Heart right ventricle (tissue), 16 donors: ENCODE data around the gene IGSF21. TPM values are rescaled to one million over a fixed set of nuclear protein-coding genes. Genes with fewer than 3 reads are reported as not detected.

Source experiments
- ATAC-seq, 8 donors: fragments of 200-7000 bp; cut with Tn5 transposase; one replicate each; pipeline ENCODE4 v1.9.1; 2020; ENCODE audit warnings: mild to moderate bottlenecking in 8 of 8, moderate library complexity in 8 of 8, moderate number of reproducible peaks in 1 of 8
- DNase-seq, 2 donors: peaks; one replicate each; pipeline ENCODE4 v3.0.0-alpha.2; 2020
- H3K27ac ChIP-seq, 10 donors: fragments of 200-600 bp; sonication (generic) in 2 of 10; one replicate each; pipeline versions ENCODE4 v1.5.0 to v1.8.0; 2020 to 2022; ENCODE audit warnings: mild to moderate bottlenecking in 3 of 10
- H3K27me3 ChIP-seq, 7 donors: fragments of 200-600 bp; one replicate each; pipeline ENCODE4 v1.8.0; 2021 to 2022; ENCODE audit warnings: mild to moderate bottlenecking in 2 of 7
- H3K36me3 ChIP-seq, 9 donors: fragments of 200-600 bp; sonication (generic) in 1 of 9; one replicate each; pipeline versions ENCODE4 v1.5.0 to v1.8.0; 2020 to 2022; ENCODE audit warnings: mild to moderate bottlenecking in 2 of 9
- H3K4me1 ChIP-seq, 9 donors: fragments of 200-600 bp; sonication (generic) in 1 of 9; one replicate each; pipeline versions ENCODE4 v1.5.0 to v1.8.0; 2020 to 2022; ENCODE audit warnings: mild to moderate bottlenecking in 4 of 9
- H3K4me3 ChIP-seq, 10 donors: fragments of 200-600 bp; sonication (generic) in 2 of 10; one replicate each; pipeline versions ENCODE4 v1.5.0 to v1.8.0; 2020 to 2022; ENCODE audit warnings: mild to moderate bottlenecking in 7 of 10, moderate library complexity in 2 of 10
- H3K9me3 ChIP-seq, 11 donors: fragments of 200-600 bp in 10 of 11; sonication (generic) in 2 of 11; one replicate each; pipeline versions ENCODE4 v1.5.0 to v1.8.0; 2013 to 2022; ENCODE audit warnings: mild to moderate bottlenecking in 2 of 11, control low read depth in 1 of 11, moderate library complexity in 1 of 11
- WGBS, 2 donors: extraction: QIAGEN DNeasy Blood & Tissue Kit; methylation state at CpG; one replicate each; pipeline ENCODE4 v1.1.7; 2013; ENCODE audit warnings: inconsistent platforms in 1 of 2; 5-methylcytosine and 5-hydroxymethylcytosine counted together
- intact Hi-C, 10 donors: fragments of 100-400 bp; cut with DNase I; formaldehyde crosslinking; loops; one replicate each; pipeline versions ENCODE4 v1.11.1 to v1.14.2; 2022
- polyA plus RNA-seq, 2 donors: library from polyadenylated mRNA; stranded (reverse); fragments of 200-250 nt; gene quantifications; one replicate each; pipeline ENCODE4 v1.2.3, GENCODE V29; 2013
- total RNA-seq, 10 donors: library from RNA; stranded (reverse); fragmentation: NEBNext Ultra II Directional in 3 of 10; extraction: Animal tissue kit (Norgen Biotek cat#: 25700) in 3 of 10; gene quantifications; one replicate each; pipeline versions ENCODE4 v1.2.1 to v1.2.4, GENCODE V29; 2021 to 2023
- TF ChIP-seq, protein P1 (sequence below), 9 donors: fragments of 200-600 bp; sonication (generic) in 2 of 9; IDR thresholded peaks; one replicate each; pipeline versions ENCODE4 v1.5.0 to v1.8.0; 2021 to 2022; ENCODE audit warnings: antibody characterized with exemption in 9 of 9, mild to moderate bottlenecking in 5 of 9, moderate library complexity in 1 of 9
- donor health status: Arrhythmogenic right ventricular cardiomyopathy.
- donor health status: ischemic (EF 13 %, LVEDD 7.1; RV severe dilation, severe dysfunction).
- donor health status: healthy with polysubstance abuse.
- donor health status: DM: no; HTN: yes; CAD: no.
- donor health status: DM: no; HTN: no; CAD: no.
- donor health status: ischemic (EF 25% LVEDD 6.9; RV normal size, moderate dysfunction).
- donor health status: ischemic (EF 25% LVEDD 5.7; RV mildly dilated, moderate dysfunction).
- donor health status: healthy.
- donor health status: DM: yes; HTN: yes; CAD: no.
- donor health status: Ischemic cardiomyopathy.
- donor health status: ischemic (EF 35%, LVEDD 5.7; RV mildly dilated, moderate dysfunction).
- donor health status: nonischemic (EF 11% LVEDD 7.7; RV severe dilation, severe dysfunction).
- donor health status: DM: yes; HTN: yes; CAD: no.
- donor health status: PGD.
- donor health status: ischemic (EF 29% LVEDD 5.4; RV normal size, mild dysfunction).
- donor health status: nonischemic (EF 23%, LVEDD 6.1; RV moderate dilation, normal function).

IGSF21 gene
- total and polyA plus RNA-seq, 12 donors: 0.13 to 1.6 (median 0.51) TPM; not detected in 1

DNA sequence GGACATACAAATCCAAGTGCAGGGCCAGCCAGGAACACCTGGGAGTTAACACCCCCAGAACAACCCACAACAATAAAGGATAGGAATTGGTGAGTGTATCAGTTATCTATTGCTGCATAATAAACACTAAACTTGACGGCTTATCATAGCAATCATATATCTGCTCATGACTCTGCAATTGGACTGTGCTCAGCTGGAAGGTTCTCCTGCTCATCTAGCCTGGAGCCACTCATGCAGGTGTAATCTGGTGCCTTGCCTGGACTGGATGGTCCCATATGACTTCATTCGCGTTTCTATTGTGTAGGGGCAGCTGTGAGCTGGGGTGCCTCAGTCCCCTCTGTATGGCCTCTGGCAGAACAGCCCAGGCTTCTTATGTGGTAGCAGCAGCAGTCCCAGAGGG, 296.9 kb downstream of the IGSF21 start:
- no peak for ATAC-seq
- Histone ChIP-seq H3K4me3 (no peak overlapping the region), H3K27me3 (peaks cover 0 to 64% (median 55%) of the 10 kb centered on the region in 7 donors), H3K27ac (no peak overlapping the region), H3K36me3 (no peaks in the 10 kb centered on the region), H3K9me3 (peaks cover 0 to 11% (median 0%) of the 10 kb centered on the region in 11 donors), H3K4me1 (no peaks in the 10 kb centered on the region)
- intact Hi-C loops: no loop called here
- TF ChIP-seq, protein P1, sequence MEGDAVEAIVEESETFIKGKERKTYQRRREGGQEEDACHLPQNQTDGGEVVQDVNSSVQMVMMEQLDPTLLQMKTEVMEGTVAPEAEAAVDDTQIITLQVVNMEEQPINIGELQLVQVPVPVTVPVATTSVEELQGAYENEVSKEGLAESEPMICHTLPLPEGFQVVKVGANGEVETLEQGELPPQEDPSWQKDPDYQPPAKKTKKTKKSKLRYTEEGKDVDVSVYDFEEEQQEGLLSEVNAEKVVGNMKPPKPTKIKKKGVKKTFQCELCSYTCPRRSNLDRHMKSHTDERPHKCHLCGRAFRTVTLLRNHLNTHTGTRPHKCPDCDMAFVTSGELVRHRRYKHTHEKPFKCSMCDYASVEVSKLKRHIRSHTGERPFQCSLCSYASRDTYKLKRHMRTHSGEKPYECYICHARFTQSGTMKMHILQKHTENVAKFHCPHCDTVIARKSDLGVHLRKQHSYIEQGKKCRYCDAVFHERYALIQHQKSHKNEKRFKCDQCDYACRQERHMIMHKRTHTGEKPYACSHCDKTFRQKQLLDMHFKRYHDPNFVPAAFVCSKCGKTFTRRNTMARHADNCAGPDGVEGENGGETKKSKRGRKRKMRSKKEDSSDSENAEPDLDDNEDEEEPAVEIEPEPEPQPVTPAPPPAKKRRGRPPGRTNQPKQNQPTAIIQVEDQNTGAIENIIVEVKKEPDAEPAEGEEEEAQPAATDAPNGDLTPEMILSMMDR (IDR thresholded peaks at IDR 0.05): no peak
- 43 to 44% methylated on average over 3 of the region's 3 CpGs for WGBS, 2 donors
- no peak for DNase-seq

DNA sequence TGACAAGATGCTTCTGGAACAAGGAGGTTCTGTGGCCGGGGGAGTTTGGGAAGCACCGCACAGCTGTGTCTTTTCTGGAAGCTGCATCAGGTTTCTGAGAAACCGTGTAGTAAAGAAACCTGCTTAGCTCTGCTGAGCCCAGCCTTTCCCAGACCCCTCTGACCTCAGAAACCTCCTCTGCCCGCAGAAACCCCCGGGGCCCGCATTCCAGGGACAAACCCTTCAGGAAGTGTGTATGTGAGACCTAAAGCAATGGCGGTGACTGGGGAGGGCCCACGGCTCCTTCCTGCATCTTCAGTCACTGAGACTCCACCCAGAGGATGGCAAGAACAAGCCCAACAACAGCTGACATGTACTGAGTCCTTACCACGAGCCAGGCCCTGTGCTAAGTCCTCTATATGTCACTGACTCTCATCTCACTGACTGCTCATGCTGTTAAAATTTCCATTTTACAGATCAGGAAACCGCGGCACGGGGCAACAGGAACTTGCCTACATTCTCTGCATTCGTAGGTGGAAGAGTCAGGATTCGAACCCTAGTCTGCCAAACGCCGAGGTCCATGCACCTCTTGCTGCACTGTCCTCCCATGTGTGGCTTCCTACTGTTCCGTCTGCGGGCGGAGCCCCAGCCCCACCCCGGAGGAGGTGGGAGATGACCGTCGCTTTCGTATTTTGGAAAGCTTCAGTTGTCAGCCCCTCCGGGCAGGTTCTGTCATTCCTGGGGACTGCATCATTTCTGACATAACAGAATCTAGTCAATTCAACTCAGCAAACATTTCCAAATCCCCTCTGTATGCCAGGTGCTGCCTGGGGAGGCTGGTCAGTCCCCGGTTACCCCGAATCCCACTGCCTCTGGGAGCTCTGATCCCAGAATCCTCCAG, 299.8 kb downstream of the IGSF21 start:
- no peak overlapping the region for H3K27ac ChIP-seq
- intact Hi-C loops: no loop called here
- H3K9me3 ChIP-seq: peaks cover 0 to 35% (median 5%) of the 10 kb centered on the region in 11 donors
- H3K27me3 ChIP-seq: peaks cover 0 to 56% (median 52%) of the 10 kb centered on the region in 7 donors
- TF ChIP-seq, protein P1 (IDR thresholded peaks at IDR 0.05): no peak
- no peak for ATAC-seq
- H3K4me1 ChIP-seq: no peaks in the 10 kb centered on the region
- H3K4me3 ChIP-seq: no peak overlapping the region
- no peak for DNase-seq
- WGBS, 2 donors: 66 to 71% methylated on average over 26 of the region's 26 CpGs
- H3K36me3 ChIP-seq: no peaks in the 10 kb centered on the region

DNA sequence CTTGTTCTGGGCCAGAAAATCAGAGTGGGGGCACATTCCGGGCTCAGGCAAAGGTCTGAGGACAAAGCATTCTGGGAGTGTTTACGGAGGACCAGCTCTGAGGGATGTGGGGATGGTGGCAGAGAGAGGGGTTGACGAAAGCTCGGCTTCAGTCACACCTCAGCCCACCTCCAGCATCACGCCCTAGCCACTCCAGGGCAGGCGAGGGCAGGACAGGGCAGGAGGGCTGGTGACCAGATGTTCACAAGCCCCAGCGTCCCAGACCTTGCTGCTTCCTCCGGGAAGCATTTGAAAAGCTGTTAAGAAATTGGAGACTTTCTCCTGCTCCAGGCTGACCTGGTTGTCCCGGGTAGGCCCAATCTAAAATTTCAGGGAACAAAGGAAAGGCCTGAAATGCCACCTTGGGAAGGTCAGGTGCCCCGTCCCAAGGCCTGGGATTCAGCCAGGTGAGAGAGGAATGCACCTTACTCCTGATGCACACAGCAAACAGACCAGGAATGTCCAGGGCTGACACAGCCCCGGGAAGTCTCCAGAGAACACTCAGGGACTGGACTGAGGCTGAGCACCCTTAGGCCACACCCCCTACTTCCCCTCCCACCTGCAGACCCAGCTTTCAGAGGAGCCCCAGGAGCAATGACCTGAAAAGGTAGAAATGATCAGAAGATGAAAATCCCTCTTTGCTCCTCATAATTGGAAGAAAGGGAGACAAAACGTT, 301.2 kb downstream of the IGSF21 start:
- DNase-seq: no peak
- 49 to 53% methylated on average over 12 of the region's 12 CpGs for WGBS, 2 donors
- Histone ChIP-seq H3K4me3 (no peak overlapping the region), H3K9me3 (peaks cover 0 to 41% (median 7%) of the 10 kb centered on the region in 11 donors), H3K27me3 (peaks cover 0 to 55% (median 44%) of the 10 kb centered on the region in 7 donors), H3K27ac (no peak overlapping the region), H3K36me3 (no peaks in the 10 kb centered on the region), H3K4me1 (no peaks in the 10 kb centered on the region)
- no peak for ATAC-seq
- intact Hi-C loops: no loop called here
- TF ChIP-seq, protein P1 (IDR thresholded peaks at IDR 0.05): no peak

DNA sequence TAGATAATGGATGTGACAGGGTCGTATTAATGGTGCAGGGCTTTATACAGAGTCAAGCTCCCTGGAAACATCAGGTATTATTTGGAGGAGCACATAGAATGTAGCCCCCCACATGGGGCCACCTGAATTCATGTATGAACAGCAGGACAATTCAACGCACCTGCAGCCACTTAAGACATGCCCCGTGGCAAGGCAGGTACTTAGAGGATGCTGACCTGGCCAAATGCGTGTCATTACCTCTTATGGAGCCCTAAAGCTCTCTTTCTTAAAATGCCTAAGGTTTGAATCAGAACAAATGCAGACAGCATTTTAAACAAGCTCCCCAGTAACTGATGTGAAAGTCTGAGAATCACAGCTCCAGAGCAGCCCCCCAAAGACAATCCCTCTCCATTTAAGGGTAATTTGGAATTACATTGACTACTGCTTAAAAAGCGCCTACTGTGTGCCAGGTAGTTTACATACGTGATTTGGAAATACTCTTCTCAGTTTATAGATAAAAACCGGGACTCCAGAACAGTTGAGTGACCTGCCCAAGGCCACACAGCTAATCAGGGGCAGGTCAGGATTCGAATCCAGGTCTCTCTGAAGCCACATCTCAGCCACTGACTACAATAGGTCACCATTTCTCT, 302.1 kb downstream of the IGSF21 start:
- TF ChIP-seq, protein P1 (IDR thresholded peaks at IDR 0.05): no peak
- 80 to 82% methylated on average over 8 of the region's 8 CpGs for WGBS, 2 donors
- H3K27me3 ChIP-seq: peaks cover 0 to 53% (median 36%) of the 10 kb centered on the region in 7 donors

More for the DNA sequence above, 302.1 kb downstream of the IGSF21 start:
- intact Hi-C loops: no loop called here
- Histone ChIP-seq H3K36me3 (no peaks in the 10 kb centered on the region), H3K9me3 (peaks cover 0 to 33% (median 7%) of the 10 kb centered on the region in 11 donors), H3K4me1 (no peaks in the 10 kb centered on the region), H3K4me3 (no peak overlapping the region), H3K27ac (no peak overlapping the region)
- ATAC-seq (no peak), DNase-seq (no peak)
